Measurements from ENCODE around the gene CTDSPL2.
A peak's percentile ranks its signal among the peaks of the same experiment; 100 is the strongest.
"Not testable (repeated sequence)": the region's sequence is repeated elsewhere in the genome, so short reads cannot be mapped to it uniquely, and the experiment has no call there.

CTDSPL2 gene

GRCh38 chr15:44541282-44541958 lies 114.0 kb downstream of the CTDSPL2 start:
- no peak for DNase-seq

- no peak for DNase-seq
Measured at GRCh38 chr15:44542596-44542995, 115.2 kb downstream of the CTDSPL2 start.

GRCh38 chr15:44544745-44545144 lies 117.3 kb downstream of the CTDSPL2 start:
- not testable (repeated sequence) for DNase-seq

GRCh38 chr15:44545913-44546802 lies 118.7 kb downstream of the CTDSPL2 start:
- DNase-seq = peak; percentile 48 to 54

GRCh38 chr15:44549152-44549551 lies 121.7 kb downstream of the CTDSPL2 start:
- not testable (repeated sequence) for DNase-seq

- no peak for DNase-seq
Measured at GRCh38 chr15:44550256-44550655, 122.8 kb downstream of the CTDSPL2 start.

- no peak for DNase-seq
Measured at GRCh38 chr15:44550734-44551133, 123.3 kb downstream of the CTDSPL2 start.

- no peak for DNase-seq
Measured at GRCh38 chr15:44554934-44555723, 127.7 kb downstream of the CTDSPL2 start.

GRCh38 chr15:44560926-44561325 lies 133.5 kb downstream of the CTDSPL2 start:
- DNase-seq = not testable (repeated sequence)

- no peak for DNase-seq
Measured at GRCh38 chr15:44565387-44566154, 138.1 kb downstream of the CTDSPL2 start.

GRCh38 chr15:44566155-44566540 lies 138.7 kb downstream of the CTDSPL2 start:
- no peak for DNase-seq

GRCh38 chr15:44568338-44568737 lies 140.9 kb downstream of the CTDSPL2 start:
- no peak for DNase-seq

- no peak for DNase-seq
Measured at GRCh38 chr15:44569316-44569715, 141.9 kb downstream of the CTDSPL2 start.

GRCh38 chr15:44570361-44570760 lies 142.9 kb downstream of the CTDSPL2 start:
- no peak for DNase-seq

GRCh38 chr15:44573386-44573785 lies 146.0 kb downstream of the CTDSPL2 start:
- DNase-seq = no peak

GRCh38 chr15:44574734-44575133 lies 147.3 kb downstream of the CTDSPL2 start:
- DNase-seq = no peak

Data from stimulated activated CD4-positive, alpha-beta T cell treated with anti-CD3 and anti-CD28 coated beads, Interleukin-2, amount 100 ng/mL, for 24 hours (primary cell).